SK-N-SH treated with all-trans-retinoic acid at 6 μM for 48 hours (cell line): ENCODE data around the gene DROSHA.

ENCODE experiments used
- ATAC-seq: fragments of 200-7000 bp; cut with Tn5 transposase; 3 replicates; pipeline ENCODE4 v1.9.1; 2020; ENCODE audit warnings: mild to moderate bottlenecking, moderate library complexity
- ARNTL ChIP-seq: fragments of 450-650 bp; formaldehyde crosslinking; IDR thresholded peaks from 2 replicates; pipeline ENCODE4 v1.5.0; 2020; ENCODE audit warnings: low read depth, mild to moderate bottlenecking, moderate library complexity, borderline replicate concordance
- BACH2 ChIP-seq: fragments of 250-450 bp; sonication (Bioruptor Pico); IDR thresholded peaks from 2 replicates; pipeline ENCODE4 v1.9.0; 2021; ENCODE audit warnings: mild to moderate bottlenecking, borderline replicate concordance
- CSDC2 ChIP-seq: fragments of 250-450 bp; sonication (Bioruptor Pico); IDR thresholded peaks from 2 replicates; pipeline ENCODE4 v1.5.0; 2020; ENCODE audit warnings: mild to moderate bottlenecking, moderate library complexity
- ESRRG ChIP-seq: fragments of 250-450 bp; sonication (Bioruptor Pico); IDR thresholded peaks from 2 replicates; pipeline ENCODE4 v1.6.1; 2021; ENCODE audit warnings: mild to moderate bottlenecking
- GLIS3 ChIP-seq: fragments of 250-450 bp; sonication (Bioruptor Pico); IDR thresholded peaks from 2 replicates; pipeline ENCODE4 v1.5.0; 2020; ENCODE audit warnings: mild to moderate bottlenecking, moderate library complexity
- ISL1 ChIP-seq: fragments of 250-450 bp; sonication (Bioruptor Pico); IDR thresholded peaks from 2 replicates; pipeline ENCODE4 v2.1.2; 2022; ENCODE audit warnings: mild to moderate bottlenecking, moderate library complexity
- OSR1 ChIP-seq: fragments of 250-450 bp; sonication (Bioruptor Pico); IDR thresholded peaks from 2 replicates; pipeline ENCODE4 v1.8.0; 2022; ENCODE audit warnings: moderate library complexity, mild to moderate bottlenecking, inconsistent platforms
- PPARA ChIP-seq: fragments of 250-450 bp; sonication (Bioruptor Pico); IDR thresholded peaks from 2 replicates; pipeline ENCODE4 v1.5.0; 2020; ENCODE audit warnings: mild to moderate bottlenecking, borderline replicate concordance
- SNAI2 ChIP-seq: fragments of 250-450 bp; sonication (Bioruptor Pico); IDR thresholded peaks from 2 replicates; pipeline ENCODE4 v1.5.0; 2020; ENCODE audit warnings: mild to moderate bottlenecking, moderate library complexity
- TCF4 ChIP-seq: fragments of 250-450 bp; sonication (Bioruptor Pico); IDR thresholded peaks from 2 replicates; pipeline ENCODE4 v1.8.0; 2021; ENCODE audit warnings: mild to moderate bottlenecking, moderate library complexity, borderline replicate concordance
- TOX ChIP-seq: fragments of 250-450 bp; sonication (Bioruptor Pico); IDR thresholded peaks from 2 replicates; pipeline ENCODE4 v1.8.0; 2021; ENCODE audit warnings: mild to moderate bottlenecking, moderate library complexity, borderline replicate concordance
- ZC3H10 ChIP-seq: fragments of 250-450 bp; sonication (Bioruptor Pico); IDR thresholded peaks from 2 replicates; pipeline ENCODE4 v1.5.1; 2021; ENCODE audit warnings: mild to moderate bottlenecking, moderate library complexity
- ZFP3 ChIP-seq: fragments of 250-450 bp; sonication (Bioruptor Pico); IDR thresholded peaks from 2 replicates; pipeline ENCODE4 v1.5.0; 2020; ENCODE audit warnings: mild to moderate bottlenecking, moderate library complexity
- ZFP30 ChIP-seq: fragments of 450-650 bp; formaldehyde crosslinking; IDR thresholded peaks from 2 replicates; pipeline ENCODE4 v1.5.0; 2022; ENCODE audit warnings: mild to moderate bottlenecking, moderate library complexity
- ZNF565 ChIP-seq: fragments of 450-650 bp; formaldehyde crosslinking; conservative IDR thresholded peaks from 2 replicates; pipeline ENCODE4 v1.5.0; 2020; ENCODE audit warnings: low read depth, mild to moderate bottlenecking, moderate library complexity
- ZNF8 ChIP-seq: fragments of 450-650 bp; formaldehyde crosslinking; IDR thresholded peaks from 2 replicates; pipeline ENCODE4 v1.5.0; 2020; ENCODE audit warnings: mild to moderate bottlenecking, moderate library complexity
- TF ChIP-seq, protein P1 (sequence below): fragments of 250-450 bp; sonication (Bioruptor Pico); IDR thresholded peaks from 2 replicates; pipeline ENCODE4 v1.8.0; 2021; ENCODE audit warnings: low read depth, mild to moderate bottlenecking, moderate library complexity, borderline replicate concordance
- TF ChIP-seq, protein P2 (sequence below): fragments of 250-450 bp; sonication (Bioruptor Pico); IDR thresholded peaks from 2 replicates; pipeline ENCODE4 v1.5.0; 2020; ENCODE audit warnings: mild to moderate bottlenecking, moderate library complexity
- TF ChIP-seq, protein P3 (sequence below): fragments of 250-450 bp; sonication (Bioruptor Pico); IDR thresholded peaks from 2 replicates; pipeline ENCODE4 v1.5.1; 2020; ENCODE audit warnings: low read depth, mild to moderate bottlenecking, moderate library complexity
- TF ChIP-seq, protein P4 (sequence below): fragments of 250-450 bp; sonication (Bioruptor Pico); IDR thresholded peaks from 2 replicates; pipeline ENCODE4 v1.8.0; 2020; ENCODE audit warnings: mild to moderate bottlenecking, moderate library complexity, borderline replicate concordance

DROSHA gene

DNA sequence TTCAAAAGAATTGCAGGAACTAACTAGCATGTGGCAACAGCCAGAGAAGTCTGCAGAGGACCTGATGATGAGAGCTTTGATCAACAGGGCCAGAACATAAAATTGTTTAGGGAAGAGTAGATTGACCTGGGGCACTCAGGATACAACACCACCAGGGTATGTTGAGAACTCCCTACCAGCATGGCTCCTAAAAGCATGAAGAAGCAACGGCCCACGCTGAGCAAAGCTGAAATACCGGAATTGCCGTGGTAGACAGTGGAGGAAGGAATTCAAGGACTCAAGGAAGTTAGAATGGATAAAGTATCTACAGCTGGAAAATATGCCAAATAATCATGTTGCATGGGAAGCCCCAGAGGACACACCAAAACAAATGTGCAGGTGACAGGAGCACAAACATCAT is 31.6 kb downstream of the DROSHA start:
- no peak for TF ChIP-seq ZFP30 (CRISPR knock-in tag)
- TF ChIP-seq CSDC2 (CRISPR knock-in tag) = no peak
- TF ChIP-seq OSR1 (CRISPR knock-in tag) = no peak
- no peak for TF ChIP-seq ZFP3 (CRISPR knock-in tag)
- no peak for TF ChIP-seq ZC3H10 (CRISPR knock-in tag)
- no peak for TF ChIP-seq TCF4
- TF ChIP-seq SNAI2 = no peak
- TF ChIP-seq, protein P1, sequence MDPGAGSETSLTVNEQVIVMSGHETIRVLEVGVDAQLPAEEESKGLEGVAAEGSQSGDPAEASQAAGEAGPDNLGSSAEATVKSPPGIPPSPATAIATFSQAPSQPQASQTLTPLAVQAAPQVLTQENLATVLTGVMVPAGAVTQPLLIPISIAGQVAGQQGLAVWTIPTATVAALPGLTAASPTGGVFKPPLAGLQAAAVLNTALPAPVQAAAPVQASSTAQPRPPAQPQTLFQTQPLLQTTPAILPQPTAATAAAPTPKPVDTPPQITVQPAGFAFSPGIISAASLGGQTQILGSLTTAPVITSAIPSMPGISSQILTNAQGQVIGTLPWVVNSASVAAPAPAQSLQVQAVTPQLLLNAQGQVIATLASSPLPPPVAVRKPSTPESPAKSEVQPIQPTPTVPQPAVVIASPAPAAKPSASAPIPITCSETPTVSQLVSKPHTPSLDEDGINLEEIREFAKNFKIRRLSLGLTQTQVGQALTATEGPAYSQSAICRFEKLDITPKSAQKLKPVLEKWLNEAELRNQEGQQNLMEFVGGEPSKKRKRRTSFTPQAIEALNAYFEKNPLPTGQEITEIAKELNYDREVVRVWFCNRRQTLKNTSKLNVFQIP = no peak
- no peak for TF ChIP-seq BACH2 (CRISPR knock-in tag)
- TF ChIP-seq ZNF565 (CRISPR knock-in tag) = no peak
- no peak for TF ChIP-seq ZNF8 (CRISPR knock-in tag)
- no peak for TF ChIP-seq TOX (CRISPR knock-in tag)
- no peak for ATAC-seq

DNA sequence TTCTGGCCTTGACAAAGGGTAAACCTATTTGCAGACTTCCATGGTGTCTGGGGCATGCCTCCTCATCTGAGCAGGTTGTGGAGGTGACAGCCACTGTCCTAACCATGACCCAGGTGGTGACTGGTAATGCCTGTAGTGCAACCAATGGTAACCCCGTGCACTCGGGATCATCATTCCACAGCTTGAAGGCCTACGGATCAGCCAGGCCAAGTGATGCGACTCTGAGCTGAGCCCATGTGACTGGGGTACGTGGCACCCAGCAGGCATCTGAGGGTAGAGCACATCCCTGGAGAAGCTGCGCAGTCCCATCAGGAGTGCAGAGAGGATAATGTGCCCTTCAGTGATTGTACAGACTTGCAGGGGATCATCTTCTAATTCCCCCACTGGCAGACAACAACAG is 35.0 kb downstream of the DROSHA start:
- ATAC-seq = no peak
- TF ChIP-seq TCF4 (no peak), ESRRG (no peak), BACH2 (CRISPR knock-in tag) (no peak), SNAI2 (no peak), CSDC2 (CRISPR knock-in tag) (no peak), ISL1 (CRISPR knock-in tag) (no peak), ZNF565 (CRISPR knock-in tag) (no peak), ZFP30 (CRISPR knock-in tag) (no peak), GLIS3 (CRISPR knock-in tag) (no peak), TOX (CRISPR knock-in tag) (no peak), PPARA (CRISPR knock-in tag) (no peak), ZC3H10 (CRISPR knock-in tag) (no peak)
- TF ChIP-seq, protein P2, sequence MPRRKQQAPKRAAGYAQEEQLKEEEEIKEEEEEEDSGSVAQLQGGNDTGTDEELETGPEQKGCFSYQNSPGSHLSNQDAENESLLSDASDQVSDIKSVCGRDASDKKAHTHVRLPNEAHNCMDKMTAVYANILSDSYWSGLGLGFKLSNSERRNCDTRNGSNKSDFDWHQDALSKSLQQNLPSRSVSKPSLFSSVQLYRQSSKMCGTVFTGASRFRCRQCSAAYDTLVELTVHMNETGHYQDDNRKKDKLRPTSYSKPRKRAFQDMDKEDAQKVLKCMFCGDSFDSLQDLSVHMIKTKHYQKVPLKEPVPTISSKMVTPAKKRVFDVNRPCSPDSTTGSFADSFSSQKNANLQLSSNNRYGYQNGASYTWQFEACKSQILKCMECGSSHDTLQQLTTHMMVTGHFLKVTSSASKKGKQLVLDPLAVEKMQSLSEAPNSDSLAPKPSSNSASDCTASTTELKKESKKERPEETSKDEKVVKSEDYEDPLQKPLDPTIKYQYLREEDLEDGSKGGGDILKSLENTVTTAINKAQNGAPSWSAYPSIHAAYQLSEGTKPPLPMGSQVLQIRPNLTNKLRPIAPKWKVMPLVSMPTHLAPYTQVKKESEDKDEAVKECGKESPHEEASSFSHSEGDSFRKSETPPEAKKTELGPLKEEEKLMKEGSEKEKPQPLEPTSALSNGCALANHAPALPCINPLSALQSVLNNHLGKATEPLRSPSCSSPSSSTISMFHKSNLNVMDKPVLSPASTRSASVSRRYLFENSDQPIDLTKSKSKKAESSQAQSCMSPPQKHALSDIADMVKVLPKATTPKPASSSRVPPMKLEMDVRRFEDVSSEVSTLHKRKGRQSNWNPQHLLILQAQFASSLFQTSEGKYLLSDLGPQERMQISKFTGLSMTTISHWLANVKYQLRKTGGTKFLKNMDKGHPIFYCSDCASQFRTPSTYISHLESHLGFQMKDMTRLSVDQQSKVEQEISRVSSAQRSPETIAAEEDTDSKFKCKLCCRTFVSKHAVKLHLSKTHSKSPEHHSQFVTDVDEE = no peak
- TF ChIP-seq, protein P3, sequence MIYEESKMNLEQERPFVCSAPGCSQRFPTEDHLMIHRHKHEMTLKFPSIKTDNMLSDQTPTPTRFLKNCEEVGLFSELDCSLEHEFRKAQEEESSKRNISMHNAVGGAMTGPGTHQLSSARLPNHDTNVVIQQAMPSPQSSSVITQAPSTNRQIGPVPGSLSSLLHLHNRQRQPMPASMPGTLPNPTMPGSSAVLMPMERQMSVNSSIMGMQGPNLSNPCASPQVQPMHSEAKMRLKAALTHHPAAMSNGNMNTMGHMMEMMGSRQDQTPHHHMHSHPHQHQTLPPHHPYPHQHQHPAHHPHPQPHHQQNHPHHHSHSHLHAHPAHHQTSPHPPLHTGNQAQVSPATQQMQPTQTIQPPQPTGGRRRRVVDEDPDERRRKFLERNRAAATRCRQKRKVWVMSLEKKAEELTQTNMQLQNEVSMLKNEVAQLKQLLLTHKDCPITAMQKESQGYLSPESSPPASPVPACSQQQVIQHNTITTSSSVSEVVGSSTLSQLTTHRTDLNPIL (CRISPR knock-in tag) = no peak

- no peak for ATAC-seq
- TF ChIP-seq TOX (CRISPR knock-in tag) = no peak
- TF ChIP-seq CSDC2 (CRISPR knock-in tag) = no peak
- no peak for TF ChIP-seq GLIS3 (CRISPR knock-in tag)
- TF ChIP-seq BACH2 (CRISPR knock-in tag) = no peak
- TF ChIP-seq OSR1 (CRISPR knock-in tag) = no peak
- no peak for TF ChIP-seq ISL1 (CRISPR knock-in tag)
- TF ChIP-seq, protein P2 = no peak
- no peak for TF ChIP-seq ARNTL (CRISPR knock-in tag)
- TF ChIP-seq, protein P4, sequence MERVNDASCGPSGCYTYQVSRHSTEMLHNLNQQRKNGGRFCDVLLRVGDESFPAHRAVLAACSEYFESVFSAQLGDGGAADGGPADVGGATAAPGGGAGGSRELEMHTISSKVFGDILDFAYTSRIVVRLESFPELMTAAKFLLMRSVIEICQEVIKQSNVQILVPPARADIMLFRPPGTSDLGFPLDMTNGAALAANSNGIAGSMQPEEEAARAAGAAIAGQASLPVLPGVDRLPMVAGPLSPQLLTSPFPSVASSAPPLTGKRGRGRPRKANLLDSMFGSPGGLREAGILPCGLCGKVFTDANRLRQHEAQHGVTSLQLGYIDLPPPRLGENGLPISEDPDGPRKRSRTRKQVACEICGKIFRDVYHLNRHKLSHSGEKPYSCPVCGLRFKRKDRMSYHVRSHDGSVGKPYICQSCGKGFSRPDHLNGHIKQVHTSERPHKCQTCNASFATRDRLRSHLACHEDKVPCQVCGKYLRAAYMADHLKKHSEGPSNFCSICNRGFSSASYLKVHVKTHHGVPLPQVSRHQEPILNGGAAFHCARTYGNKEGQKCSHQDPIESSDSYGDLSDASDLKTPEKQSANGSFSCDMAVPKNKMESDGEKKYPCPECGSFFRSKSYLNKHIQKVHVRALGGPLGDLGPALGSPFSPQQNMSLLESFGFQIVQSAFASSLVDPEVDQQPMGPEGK (CRISPR knock-in tag) = no peak
- TF ChIP-seq ZNF565 (CRISPR knock-in tag) = no peak
- TF ChIP-seq ESRRG = no peak
Observed at GRCh38 chr5:31496301-31496700, 35.6 kb downstream of the DROSHA start.
